ENCODE data around the gene IL1RAPL1.
A peak's percentile ranks its signal among the peaks of the same experiment; 100 is the strongest.

Gene IL1RAPL1

GRCh38 chrX:29138003-29138402 is 550.8 kb downstream of the IL1RAPL1 start:
- DNase-seq, result no peak

DNA sequence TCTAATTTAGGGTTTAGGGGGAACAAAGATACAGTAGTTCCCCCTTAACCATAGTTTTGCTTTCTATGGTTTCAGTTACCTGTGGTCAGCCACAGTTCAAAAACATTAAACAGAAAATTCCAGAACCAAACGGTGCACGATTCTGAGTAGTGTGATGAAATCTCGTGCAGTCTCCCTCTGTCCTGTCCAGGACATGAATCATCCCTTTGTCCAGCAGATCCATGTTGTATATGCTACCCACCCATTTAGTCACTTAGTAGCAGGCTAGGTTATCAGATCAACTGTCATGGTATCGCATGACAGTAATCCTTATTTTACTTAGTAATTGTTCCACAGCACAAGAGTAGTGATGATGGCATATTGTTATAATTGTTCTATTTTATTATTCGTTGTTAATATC is 556.1 kb downstream of the IL1RAPL1 start:
- DNase-seq, result no peak

GRCh38 chrX:29143756-29144155 is 556.5 kb downstream of the IL1RAPL1 start:
- no peak for DNase-seq

DNA sequence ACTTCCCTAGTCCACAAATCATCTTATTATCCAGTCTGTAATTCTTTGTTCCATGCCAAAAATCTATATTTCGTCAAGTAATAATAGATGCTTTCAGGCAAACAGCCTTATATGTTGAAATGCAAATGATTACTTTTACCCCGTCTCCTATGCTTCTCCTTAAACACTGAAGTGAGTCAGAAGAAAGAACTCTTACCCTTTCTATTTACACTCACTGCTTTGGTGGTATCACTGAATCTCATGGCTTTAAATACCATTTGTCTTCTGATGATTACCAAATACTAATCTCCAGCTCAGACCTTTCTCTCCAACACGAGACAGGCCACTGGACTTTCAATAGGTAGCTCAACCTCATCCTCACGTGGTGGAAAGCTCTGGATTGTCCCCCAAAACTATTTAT is 558.1 kb downstream of the IL1RAPL1 start:
- DNase-seq, result no peak

DNA sequence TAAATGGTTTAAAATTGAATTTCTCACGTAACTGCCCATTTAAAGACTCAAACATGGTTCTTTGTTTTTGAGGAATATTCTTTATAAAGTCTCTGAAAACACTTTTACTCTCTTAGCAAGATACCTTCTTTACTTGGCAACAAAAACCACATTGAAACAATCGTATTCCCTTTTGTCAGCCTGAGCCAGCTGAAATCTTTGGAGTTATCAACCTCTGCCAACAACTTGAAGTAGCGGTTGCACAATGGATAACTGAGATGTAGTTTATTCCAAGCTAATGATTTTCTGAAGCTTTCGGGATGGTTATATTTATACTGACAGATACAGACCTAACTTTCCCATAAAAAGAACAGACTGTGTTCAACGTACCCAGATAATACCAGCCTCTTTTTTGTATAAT is 561.3 kb downstream of the IL1RAPL1 start:
- DNase-seq, result no peak

- DNase-seq, result no peak
Observed at GRCh38 chrX:29155286-29155685, 568.0 kb downstream of the IL1RAPL1 start.

DNA sequence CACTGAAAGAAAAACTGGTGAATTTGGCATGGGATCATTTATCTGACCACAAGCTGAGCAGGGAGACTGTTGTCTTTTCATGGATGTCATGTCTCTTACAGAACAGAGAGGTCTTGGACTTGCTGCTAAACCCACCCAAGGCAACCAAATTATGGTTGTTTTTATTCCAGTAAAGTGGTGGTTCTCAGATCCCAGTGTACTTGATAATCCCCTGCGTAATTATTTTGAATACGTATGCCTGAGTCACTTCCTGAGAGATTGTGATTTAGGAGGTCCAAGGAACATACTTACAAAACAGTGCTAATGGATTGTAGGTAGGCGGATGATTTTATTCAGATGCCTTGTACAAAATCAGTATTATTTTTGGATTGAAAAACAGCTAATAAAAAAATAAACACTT is 585.6 kb downstream of the IL1RAPL1 start:
- DNase-seq, result no peak

DNA sequence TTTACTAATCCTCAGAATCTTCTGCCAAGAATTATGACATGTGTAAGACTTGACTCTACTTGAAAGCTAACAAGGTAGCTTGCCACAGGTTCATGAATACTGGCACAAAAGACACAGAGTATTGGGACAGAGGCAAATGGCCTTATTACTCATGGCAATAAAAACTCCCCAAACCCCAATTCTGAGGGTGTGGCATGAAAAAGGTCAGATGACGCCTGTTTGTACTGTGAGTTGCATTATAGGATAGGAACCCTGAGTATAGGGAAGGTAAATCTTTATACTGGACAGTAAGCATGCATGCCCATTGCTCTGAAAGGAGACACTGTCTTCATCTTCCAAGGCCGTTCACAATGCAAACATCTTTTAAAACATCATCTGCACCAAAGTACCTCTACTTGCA is 600.0 kb downstream of the IL1RAPL1 start:
- DNase-seq, result no peak

GRCh38 chrX:29196501-29196900 is 609.3 kb downstream of the IL1RAPL1 start:
- no peak for DNase-seq

GRCh38 chrX:29215251-29215650 is 628.0 kb downstream of the IL1RAPL1 start:
- DNase-seq, result no peak

- no peak for DNase-seq
Observed at GRCh38 chrX:29225670-29226069, 638.4 kb downstream of the IL1RAPL1 start.

- DNase-seq, result no peak
Observed at GRCh38 chrX:29229802-29230201, 642.6 kb downstream of the IL1RAPL1 start.

- no peak for DNase-seq
Observed at GRCh38 chrX:29231800-29232199, 644.6 kb downstream of the IL1RAPL1 start.

DNA sequence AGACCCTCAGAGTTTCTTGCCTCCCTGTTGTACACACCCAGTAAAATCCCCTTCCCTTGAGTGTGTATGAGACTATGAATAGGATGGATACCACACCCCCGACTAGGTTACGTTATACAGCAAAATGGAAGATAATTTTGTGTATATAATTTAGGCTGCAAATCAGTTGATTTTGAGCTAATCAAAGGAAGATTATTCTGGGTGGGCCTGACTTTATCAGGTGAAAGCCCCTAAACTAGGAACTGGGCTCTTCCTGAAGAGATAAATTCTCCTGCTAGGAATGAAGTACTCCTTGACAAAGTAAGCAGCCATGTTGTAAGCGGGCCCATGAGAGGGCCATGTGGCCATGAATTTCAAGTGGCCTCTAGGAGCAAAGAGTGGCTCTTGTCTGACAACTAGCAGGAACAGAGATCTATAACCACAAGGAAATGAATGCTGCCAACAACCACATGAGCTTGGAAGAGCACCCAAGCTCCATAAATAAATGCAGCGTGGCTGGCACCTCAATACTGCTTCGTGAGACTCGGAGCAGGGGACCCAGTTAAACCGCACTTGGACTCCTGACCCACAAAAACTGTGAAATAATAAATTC is 646.4 kb downstream of the IL1RAPL1 start:
- DNase-seq, result peak; percentile 29

DNA sequence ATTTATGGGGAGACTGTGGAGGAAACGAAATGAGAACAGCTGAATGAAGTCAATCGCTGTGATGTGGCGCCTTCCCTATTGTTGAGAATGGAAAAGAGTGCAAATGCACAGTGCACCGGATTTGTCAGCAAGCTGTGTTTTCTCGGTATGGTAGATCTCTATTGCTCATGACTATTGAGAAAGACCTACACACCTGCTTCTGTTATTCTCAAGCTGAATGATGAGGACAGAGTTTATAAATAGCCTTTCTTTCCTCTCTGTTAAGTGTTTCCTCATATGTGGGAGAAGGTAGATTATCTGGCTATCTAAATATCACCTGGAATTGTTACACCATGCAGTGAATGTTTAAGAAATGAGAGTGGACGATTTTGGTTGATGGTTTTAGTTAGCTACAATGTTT is 650.7 kb downstream of the IL1RAPL1 start:
- peak; percentile 22 for DNase-seq

- no peak for DNase-seq
Observed at GRCh38 chrX:29241809-29242208, 654.6 kb downstream of the IL1RAPL1 start.

DNA sequence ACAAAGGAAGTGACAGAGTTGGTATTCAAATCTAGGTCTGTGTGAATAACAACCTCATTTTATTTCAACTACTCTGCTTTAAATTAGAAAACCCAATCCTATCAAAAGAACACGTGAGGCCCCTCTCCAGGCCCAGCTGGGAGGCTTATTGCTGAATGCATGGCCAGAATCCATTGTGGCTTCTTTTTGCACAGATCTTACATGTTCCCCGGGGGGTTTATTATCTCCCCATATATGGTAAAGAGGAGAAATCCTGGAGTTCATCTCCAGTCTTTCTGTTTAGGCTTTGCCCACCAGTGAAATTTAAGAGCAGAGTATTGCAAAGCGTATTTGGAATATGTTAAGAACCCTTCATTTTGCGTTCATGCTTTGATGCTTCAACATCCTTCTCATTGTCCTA is 655.6 kb downstream of the IL1RAPL1 start:
- no peak for DNase-seq

GRCh38 chrX:29243942-29244341 is 656.7 kb downstream of the IL1RAPL1 start:
- DNase-seq, result no peak

DNA sequence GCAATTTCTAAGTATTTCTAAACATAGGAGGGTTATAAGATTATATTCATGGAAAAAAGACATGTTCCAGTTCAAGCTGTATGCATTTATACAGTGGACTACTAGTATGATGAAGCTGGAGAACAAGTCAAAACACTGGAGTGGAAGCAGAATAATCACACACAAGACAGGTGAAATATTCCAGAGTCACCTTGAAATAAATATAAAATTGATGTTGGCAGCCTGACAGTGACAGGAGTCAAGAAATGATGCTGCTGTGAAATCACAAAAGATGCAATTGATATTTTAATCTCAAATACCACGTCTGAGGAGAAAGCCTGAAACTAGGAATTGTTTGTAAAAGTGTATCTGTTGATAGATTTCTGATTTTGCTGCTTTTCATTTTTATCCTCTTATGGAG is 667.3 kb downstream of the IL1RAPL1 start:
- DNase-seq, result no peak

GRCh38 chrX:29257521-29257920 is 670.3 kb downstream of the IL1RAPL1 start:
- DNase-seq, result no peak

- DNase-seq, result no peak
Observed at GRCh38 chrX:29269390-29269789, 682.1 kb downstream of the IL1RAPL1 start.

DNA sequence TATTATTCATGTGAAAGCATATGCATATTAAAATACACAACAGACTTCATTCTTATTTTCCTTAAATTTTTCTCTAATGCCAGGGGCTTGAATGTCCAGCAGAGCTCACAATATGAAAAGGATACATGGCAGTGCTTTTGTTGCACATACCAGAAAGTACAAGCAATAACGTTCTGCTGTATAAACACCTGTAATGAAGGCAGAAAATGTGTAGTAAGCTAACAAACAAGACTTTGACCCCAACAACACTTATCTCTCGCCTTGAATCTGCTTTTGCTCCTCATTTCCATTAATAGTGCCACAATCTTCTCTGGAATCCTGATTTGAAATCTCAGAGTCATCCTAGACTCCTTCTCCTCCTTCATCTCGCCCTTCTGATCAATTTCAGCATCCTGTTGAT is 687.3 kb downstream of the IL1RAPL1 start:
- DNase-seq, result no peak

DNA sequence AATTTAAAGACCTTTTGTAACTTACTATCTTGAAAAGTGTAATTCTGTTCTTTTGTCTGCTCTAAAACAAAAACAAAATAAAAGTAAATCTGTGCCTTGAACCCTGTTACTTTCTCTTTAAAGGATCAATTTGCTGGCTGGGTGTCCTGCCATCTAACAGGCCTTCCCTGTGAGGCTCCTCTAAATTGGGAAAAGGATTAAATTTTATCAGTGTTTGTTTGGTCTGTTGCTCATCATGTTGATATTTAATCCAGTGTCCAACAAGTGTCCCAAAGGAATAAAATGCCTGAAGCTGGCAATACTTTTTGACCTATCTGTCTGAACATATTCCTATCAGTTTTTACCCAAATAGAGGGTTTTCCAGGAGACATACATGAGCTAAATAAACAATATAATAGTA is 688.7 kb downstream of the IL1RAPL1 start:
- no peak for DNase-seq

- no peak for DNase-seq
Observed at GRCh38 chrX:29281078-29281742, 694.0 kb downstream of the IL1RAPL1 start.

- DNase-seq, result no peak
Observed at GRCh38 chrX:29285664-29286063, 698.4 kb downstream of the IL1RAPL1 start.

Data from NCI-H510A (cell line).